Measurements from ENCODE around the gene EPHX1. TPM values are rescaled to one million over a fixed set of nuclear protein-coding genes. Genes with fewer than 3 reads are reported as not detected.

EPHX1 gene
- total and polyA plus RNA-seq, 2 donors (not counting 1 experiment from before 2014, with no cell fraction given) = 39.1 to 44.3 TPM

DNA sequence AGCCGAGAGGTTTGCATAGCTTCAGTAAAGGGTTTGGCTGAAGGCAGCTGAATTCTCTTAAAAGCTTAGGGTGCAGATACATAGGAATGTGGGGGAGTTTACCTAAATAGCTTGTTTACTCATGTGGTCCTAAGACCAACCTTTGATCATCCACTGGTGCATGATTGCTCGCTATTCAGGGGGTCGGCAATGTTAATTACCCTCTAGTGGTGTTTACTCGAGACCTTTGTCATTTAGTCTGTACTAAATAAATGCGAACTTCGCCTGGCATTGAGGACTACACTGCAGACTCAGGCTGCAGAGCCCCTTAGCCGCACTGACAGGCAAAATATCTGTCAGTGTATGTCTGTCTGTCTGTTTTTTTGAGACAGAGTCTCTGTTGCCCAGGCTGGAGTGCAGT lies 40.4 kb downstream of the EPHX1 start:
- no peak overlapping the region for H3K27ac ChIP-seq (ENCODE audit: insufficient read depth, low read length)
- H3K4me1 ChIP-seq (ENCODE audit: control insufficient read depth, extremely low read depth, insufficient read depth, low read length) = no peaks in the 10 kb centered on the region
- H3K9ac ChIP-seq (ENCODE audit: insufficient read depth, low read length) = no peak overlapping the region
- H3K4me2 ChIP-seq (ENCODE audit: extremely low read depth, insufficient read depth, low read length) = no peak overlapping the region
- no peaks in the 10 kb centered on the region for H3K79me2 ChIP-seq (ENCODE audit: control insufficient read depth, insufficient read depth, low read length)
- DNase-seq (ENCODE audit: low read depth in 2 of 2) = no peak
- TF ChIP-seq EZH2 (IDR thresholded peaks at IDR 0.05; ENCODE audit: low read length, missing control alignments) (no peak), CTCF (conservative IDR thresholded peaks at IDR 0.05 in 1 of 2, IDR thresholded peaks at IDR 0.05 in 1 of 2; ENCODE audit: low read depth in 1 of 2, low read length in 2 of 2) (no peak)
- no peak overlapping the region for H3K4me3 ChIP-seq (replicated peaks in 1 of 4; ENCODE audit: control extremely low read depth in 1 of 4, insufficient read depth in 1 of 4, low read depth in 3 of 4, low read length in 4 of 4)
- peaks cover 21% of the 10 kb centered on the region for H3K36me3 ChIP-seq (ENCODE audit: control insufficient read depth, insufficient read depth, low read length)
- H3K27me3 ChIP-seq (ENCODE audit: control insufficient read depth, insufficient read depth, low read length) = no peaks in the 10 kb centered on the region
- H2AFZ ChIP-seq (ENCODE audit: low read length) = no peak overlapping the region
- no peaks in the 10 kb centered on the region for H3K9me3 ChIP-seq (ENCODE audit: control insufficient read depth, insufficient read depth, low read depth, low read length)
- no peaks in the 10 kb centered on the region for H4K20me1 ChIP-seq (ENCODE audit: control insufficient read depth, extremely low read depth, insufficient read depth, low read length)

DNA sequence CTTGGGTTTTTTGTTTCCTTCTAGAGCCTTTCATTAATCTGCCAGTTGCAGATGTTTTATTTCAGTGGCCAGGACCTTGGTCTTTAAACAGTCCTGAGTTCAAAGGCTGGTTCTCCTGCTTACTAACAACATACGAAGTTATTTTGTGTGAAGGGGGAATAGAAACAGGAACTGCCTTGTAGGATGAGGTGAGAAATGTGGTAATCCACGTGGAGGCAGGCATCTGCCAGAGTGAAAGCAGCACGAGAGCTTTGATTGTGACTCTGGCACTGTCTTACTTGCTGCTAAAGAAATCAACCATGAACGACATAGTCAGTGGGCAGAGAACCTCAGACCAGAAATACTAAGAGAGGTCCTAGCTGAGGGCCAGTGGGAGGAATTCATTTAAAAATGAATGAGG lies 41.9 kb downstream of the EPHX1 start:
- no peak overlapping the region for H2AFZ ChIP-seq (ENCODE audit: low read length)

GRCh38 chr1:225852413-225853124 lies 42.6 kb downstream of the EPHX1 start:
- Histone ChIP-seq H4K20me1 (ENCODE audit: control insufficient read depth, extremely low read depth, insufficient read depth, low read length) (no peaks in the 10 kb centered on the region), H3K36me3 (ENCODE audit: control insufficient read depth, insufficient read depth, low read length) (peaks cover 8% of the 10 kb centered on the region), H3K79me2 (ENCODE audit: control insufficient read depth, insufficient read depth, low read length) (no peaks in the 10 kb centered on the region), H3K27me3 (ENCODE audit: control insufficient read depth, insufficient read depth, low read length) (no peaks in the 10 kb centered on the region), H3K9ac (ENCODE audit: insufficient read depth, low read length) (no peak overlapping the region), H3K4me1 (ENCODE audit: control insufficient read depth, extremely low read depth, insufficient read depth, low read length) (no peaks in the 10 kb centered on the region), H3K4me3 (replicated peaks in 1 of 4; ENCODE audit: control extremely low read depth in 1 of 4, insufficient read depth in 1 of 4, low read depth in 3 of 4, low read length in 4 of 4) (no peak overlapping the region), H3K4me2 (ENCODE audit: extremely low read depth, insufficient read depth, low read length) (no peak overlapping the region), H2AFZ (ENCODE audit: low read length) (no peak overlapping the region), H3K27ac (ENCODE audit: insufficient read depth, low read length) (no peak overlapping the region), H3K9me3 (ENCODE audit: control insufficient read depth, insufficient read depth, low read depth, low read length) (no peaks in the 10 kb centered on the region)
- TF ChIP-seq EZH2 (IDR thresholded peaks at IDR 0.05; ENCODE audit: low read length, missing control alignments) (no peak), CTCF (conservative IDR thresholded peaks at IDR 0.05 in 1 of 2, IDR thresholded peaks at IDR 0.05 in 1 of 2; ENCODE audit: low read depth in 1 of 2, low read length in 2 of 2) (no peak)
- no peak for DNase-seq (ENCODE audit: low read depth in 2 of 2)

More for the DNA sequence above, 41.9 kb downstream of the EPHX1 start:
- Histone ChIP-seq H3K4me2 (ENCODE audit: extremely low read depth, insufficient read depth, low read length) (no peak overlapping the region), H3K27me3 (ENCODE audit: control insufficient read depth, insufficient read depth, low read length) (no peaks in the 10 kb centered on the region), H3K9me3 (ENCODE audit: control insufficient read depth, insufficient read depth, low read depth, low read length) (no peaks in the 10 kb centered on the region), H3K4me1 (ENCODE audit: control insufficient read depth, extremely low read depth, insufficient read depth, low read length) (no peaks in the 10 kb centered on the region), H3K36me3 (ENCODE audit: control insufficient read depth, insufficient read depth, low read length) (peaks cover 11% of the 10 kb centered on the region), H3K9ac (ENCODE audit: insufficient read depth, low read length) (no peak overlapping the region), H3K27ac (ENCODE audit: insufficient read depth, low read length) (no peak overlapping the region), H3K4me3 (replicated peaks in 1 of 4; ENCODE audit: control extremely low read depth in 1 of 4, insufficient read depth in 1 of 4, low read depth in 3 of 4, low read length in 4 of 4) (no peak overlapping the region), H3K79me2 (ENCODE audit: control insufficient read depth, insufficient read depth, low read length) (no peaks in the 10 kb centered on the region), H4K20me1 (ENCODE audit: control insufficient read depth, extremely low read depth, insufficient read depth, low read length) (no peaks in the 10 kb centered on the region)
- no peak for TF ChIP-seq CTCF (conservative IDR thresholded peaks at IDR 0.05 in 1 of 2, IDR thresholded peaks at IDR 0.05 in 1 of 2; ENCODE audit: low read depth in 1 of 2, low read length in 2 of 2)
- TF ChIP-seq EZH2 (IDR thresholded peaks at IDR 0.05; ENCODE audit: low read length, missing control alignments) = no peak
- peak in 1 of 2 donors; percentile 41 for DNase-seq (ENCODE audit: low read depth in 2 of 2)

Data from fibroblast of lung (primary cell).